Stimulated activated effector memory CD8-positive, alpha-beta T cell treated with anti-CD3 and anti-CD28 coated beads, Interleukin-12 subunit alpha, Interleukin-12 subunit beta, amount 100 ng/mL, for 72 hours (primary cell): Measurements from ENCODE around the gene RPS19.

Experiments used
- ATAC-seq: fragments of 150-1000 bp; cut with Tn5 transposase; 2 replicates; pipeline ENCODE4 v1.10.0; 2021
- DNase-seq, 2 donors: peaks; one replicate each; pipeline ENCODE4 v3.0.0; 2021 to 2022; ENCODE audit warnings: low spot score in 2 of 2
- H3K27ac Mint-ChIP-seq: one replicate; pipeline ENCODE4 v1.8.0; 2022; ENCODE audit warnings: mild to moderate bottlenecking, mixed read lengths
- H3K36me3 Mint-ChIP-seq: one replicate; pipeline ENCODE4 v1.8.0; 2022; ENCODE audit warnings: mild to moderate bottlenecking, mixed read lengths
- H3K4me1 Mint-ChIP-seq: one replicate; pipeline ENCODE4 v1.8.0; 2022; ENCODE audit warnings: mixed read lengths
- H3K4me3 Mint-ChIP-seq: one replicate; pipeline ENCODE4 v1.8.0; 2022; ENCODE audit warnings: mild to moderate bottlenecking, mixed read lengths
- H3K9me3 Mint-ChIP-seq: one replicate; pipeline ENCODE4 v1.8.0; 2022; ENCODE audit warnings: mixed read lengths

Gene RPS19

GRCh38 chr19:41880329-41880708 lies 20.3 kb downstream of the RPS19 start:
- no peak for ATAC-seq
- H3K4me3 Mint-ChIP-seq: no peak overlapping the region
- peak overlapping the region; percentile 24 for H3K27ac Mint-ChIP-seq
- peaks cover 41% of the 10 kb centered on the region for H3K36me3 Mint-ChIP-seq
- peaks cover 72% of the 10 kb centered on the region for H3K4me1 Mint-ChIP-seq
- no peak for DNase-seq
- H3K9me3 Mint-ChIP-seq: no peaks in the 10 kb centered on the region

DNA sequence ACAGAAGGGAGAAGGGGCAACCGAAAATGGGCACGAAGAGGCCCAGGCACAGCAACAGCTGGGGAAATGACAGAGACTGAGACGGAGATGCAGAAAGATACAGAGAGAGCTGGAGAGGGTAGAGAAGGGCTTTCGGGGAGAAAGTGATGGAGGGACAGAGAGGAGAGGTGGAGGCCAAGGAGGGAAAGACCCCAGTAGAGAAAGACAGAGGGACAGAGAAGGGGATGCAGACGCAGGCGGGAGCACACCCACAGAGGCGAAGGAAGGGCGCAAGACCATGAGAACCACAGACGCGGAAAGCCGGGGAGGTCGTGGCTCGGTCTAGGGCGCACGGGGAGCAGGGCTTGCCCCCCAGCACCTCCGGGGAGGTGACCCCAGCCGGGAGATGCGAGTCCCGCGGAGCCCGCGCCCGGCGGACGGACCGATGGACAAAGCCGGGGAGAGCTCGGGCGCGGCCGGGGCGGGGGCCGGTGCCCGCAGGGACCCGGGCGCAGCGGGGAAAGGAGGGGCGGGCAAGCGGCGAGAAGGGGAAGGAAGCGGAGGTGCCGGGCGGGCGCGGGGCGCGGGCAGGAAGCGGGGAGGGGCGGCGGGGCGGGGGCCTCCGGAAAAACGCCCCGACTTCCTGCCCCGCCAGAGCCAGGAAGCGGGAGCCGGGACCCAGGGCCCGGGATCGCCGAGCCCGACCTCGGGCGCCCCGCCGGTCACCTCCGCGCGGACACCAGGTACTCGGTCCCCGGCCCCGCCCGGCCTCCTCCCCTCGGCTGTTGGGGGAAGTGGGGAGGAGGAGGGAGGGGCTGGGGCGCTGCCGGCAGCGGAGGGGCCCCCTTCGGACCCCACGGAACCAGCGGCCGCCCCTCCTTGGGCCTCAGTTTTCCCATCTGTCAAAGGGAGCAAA lies 22.8 kb downstream of the RPS19 start, which contains the start of gene ARHGEF1:
Gene ARHGEF1, plus strand, starts transcription at position 617 of the 895 bp plus-strand sequence. CDS start 4,899 bp downstream, outside the sequence.
- ATAC-seq (no peak), DNase-seq (peak; percentile 37 to 78)
- peak within 1 kb of the TSS; percentile 90 for H3K4me3 Mint-ChIP-seq
- H3K36me3 Mint-ChIP-seq: peaks cover 60% of the 10 kb centered on the region
- peak within 1 kb of the TSS; percentile 96 for H3K27ac Mint-ChIP-seq
- H3K9me3 Mint-ChIP-seq: no peaks in the 10 kb centered on the region
- H3K4me1 Mint-ChIP-seq: peaks cover 72% of the 10 kb centered on the region

- Mint-ChIP-seq H3K9me3 (no peaks in the 10 kb centered on the region), H3K4me1 (peaks cover 72% of the 10 kb centered on the region), H3K36me3 (peaks cover 66% of the 10 kb centered on the region), H3K27ac (peak overlapping the region; percentile 96), H3K4me3 (peak overlapping the region; percentile 90)
- ATAC-seq (no peak), DNase-seq (no peak)
Measured at GRCh38 chr19:41883463-41883820, 23.4 kb downstream of the RPS19 start.

DNA sequence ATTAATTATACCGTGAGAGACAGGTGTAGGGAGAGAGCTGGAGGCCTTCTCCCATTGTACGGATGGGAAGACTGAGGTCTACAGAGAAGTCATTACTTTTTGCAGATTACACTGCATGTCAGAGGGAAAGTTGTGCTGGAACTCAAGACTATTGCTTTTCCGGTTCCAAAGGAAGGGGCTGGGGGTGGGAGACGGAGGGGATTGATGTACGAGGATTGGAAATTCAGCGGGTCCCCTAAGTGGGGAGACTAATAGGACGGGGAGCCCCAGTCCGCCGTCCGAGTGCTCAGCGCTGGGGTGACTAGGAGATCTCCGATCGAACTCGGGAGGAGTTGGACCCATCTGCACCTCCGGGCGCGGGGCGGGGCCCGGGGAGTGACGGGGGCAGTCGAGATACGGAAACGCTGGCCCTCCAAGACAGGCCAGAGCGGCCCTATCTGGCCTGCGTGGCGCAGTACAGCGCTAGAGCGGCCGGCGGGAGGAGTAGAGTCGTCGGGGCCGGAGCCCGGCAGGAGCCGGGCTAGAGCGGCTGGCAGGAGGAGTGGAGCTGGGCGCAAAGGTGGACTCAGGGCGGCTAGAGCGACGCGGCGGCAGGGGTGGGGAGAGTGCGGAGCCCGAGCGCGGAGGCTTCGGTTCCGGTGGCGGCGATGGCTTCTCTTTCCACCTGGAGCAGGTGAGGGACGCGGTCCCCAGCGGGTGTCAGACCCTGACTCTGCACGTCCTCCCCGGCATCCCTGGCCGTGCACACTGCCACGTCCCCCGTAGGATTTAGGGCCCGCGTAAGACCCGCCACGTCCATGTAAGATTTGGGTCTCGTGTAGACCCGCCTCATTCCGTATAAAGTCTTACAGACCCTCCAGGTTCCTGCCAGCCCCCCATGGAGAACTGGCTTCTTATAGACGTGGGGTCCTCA lies 24.0 kb downstream of the RPS19 start:
- Mint-ChIP-seq H3K9me3 (no peaks in the 10 kb centered on the region), H3K4me3 (peak overlapping the region; percentile 90), H3K27ac (peak overlapping the region; percentile 96), H3K4me1 (peaks cover 72% of the 10 kb centered on the region), H3K36me3 (peaks cover 72% of the 10 kb centered on the region)
- peak; percentile 83 to 95 for DNase-seq
- peak; percentile 85 for ATAC-seq

DNA sequence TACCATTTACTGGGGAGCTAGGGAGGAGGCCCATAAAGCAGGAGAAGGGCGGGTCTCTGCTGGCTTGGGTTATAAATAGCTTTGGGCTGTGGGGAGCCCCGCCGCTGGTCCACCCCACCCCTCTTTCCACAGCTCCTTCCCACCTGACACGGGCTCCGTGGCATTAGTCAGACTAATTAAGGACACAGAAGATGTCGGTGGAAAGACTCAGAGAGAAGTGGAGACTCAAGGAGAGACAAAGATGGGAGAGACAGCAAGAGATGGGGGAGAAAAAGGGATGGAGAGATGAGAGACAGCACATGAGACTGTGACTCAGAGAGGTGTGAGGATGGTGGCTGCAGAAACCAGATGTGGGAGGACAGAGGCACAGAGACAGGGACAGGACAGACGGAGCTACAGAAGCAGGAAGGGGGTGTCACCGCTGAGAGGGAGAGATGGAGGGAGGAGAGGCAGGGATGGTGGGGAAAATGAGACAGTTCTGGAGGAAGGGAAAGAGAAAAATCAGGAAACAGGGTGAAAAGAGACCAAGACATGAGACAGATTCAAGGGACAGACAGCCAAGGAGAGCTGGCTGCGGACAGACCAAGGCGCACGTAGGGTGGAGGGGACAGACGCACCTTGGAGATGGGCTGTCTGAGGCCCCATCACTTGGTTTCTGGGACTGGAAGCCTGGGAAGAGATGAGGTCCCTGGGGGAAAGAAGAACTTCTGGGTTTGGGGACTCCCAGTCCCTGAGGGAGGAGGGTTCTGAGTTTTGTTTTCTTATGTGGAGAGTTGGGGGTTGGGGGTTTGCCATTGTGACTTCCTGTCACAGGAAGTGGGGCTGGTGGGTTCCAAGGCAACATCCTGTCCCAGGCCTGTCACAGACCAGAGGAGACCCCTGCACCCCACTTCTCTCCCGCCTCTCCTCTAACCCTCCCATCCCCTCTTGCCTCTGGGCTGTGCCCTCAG lies 27.0 kb downstream of the RPS19 start:
- H3K4me3 Mint-ChIP-seq: peak overlapping the region; percentile 90
- ATAC-seq (peak; percentile 62), DNase-seq (peak; percentile 45 to 82)
- no peaks in the 10 kb centered on the region for H3K9me3 Mint-ChIP-seq
- peaks cover 95% of the 10 kb centered on the region for H3K36me3 Mint-ChIP-seq
- H3K27ac Mint-ChIP-seq: peak overlapping the region; percentile 96
- H3K4me1 Mint-ChIP-seq: peaks cover 72% of the 10 kb centered on the region

GRCh38 chr19:41887711-41888382 lies 27.8 kb downstream of the RPS19 start:
- Mint-ChIP-seq H3K4me1 (peaks cover 72% of the 10 kb centered on the region), H3K4me3 (peak overlapping the region; percentile 90), H3K27ac (peak overlapping the region; percentile 96), H3K36me3 (peaks cover 95% of the 10 kb centered on the region), H3K9me3 (no peaks in the 10 kb centered on the region)
- DNase-seq (peak; percentile 66 to 89), ATAC-seq (peak; percentile 74)

DNA sequence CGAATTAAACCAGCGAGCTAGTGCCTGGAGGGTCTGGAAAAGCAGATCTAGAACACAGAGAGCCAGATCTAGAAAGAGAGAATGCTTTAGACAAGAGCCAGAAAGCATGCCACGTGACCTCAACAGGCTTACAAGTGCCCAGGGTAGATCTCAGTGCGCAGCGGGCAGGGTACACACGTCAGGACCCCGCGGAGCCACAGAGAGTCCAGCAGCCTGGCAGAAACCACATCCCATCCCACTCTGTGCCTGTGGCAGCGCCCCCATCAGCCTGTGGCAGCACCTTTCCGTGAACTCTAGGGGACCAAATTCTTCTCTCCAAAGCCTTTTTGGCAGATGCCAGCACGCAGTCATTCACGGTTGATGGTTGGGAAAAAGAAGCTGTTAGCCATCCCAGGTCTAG lies 28.9 kb downstream of the RPS19 start:
- Mint-ChIP-seq H3K27ac (peak overlapping the region; percentile 96), H3K4me3 (peak overlapping the region; percentile 90), H3K9me3 (no peaks in the 10 kb centered on the region), H3K36me3 (peaks cover 96% of the 10 kb centered on the region), H3K4me1 (peaks cover 79% of the 10 kb centered on the region)
- no peak for ATAC-seq
- DNase-seq: no peak

DNA sequence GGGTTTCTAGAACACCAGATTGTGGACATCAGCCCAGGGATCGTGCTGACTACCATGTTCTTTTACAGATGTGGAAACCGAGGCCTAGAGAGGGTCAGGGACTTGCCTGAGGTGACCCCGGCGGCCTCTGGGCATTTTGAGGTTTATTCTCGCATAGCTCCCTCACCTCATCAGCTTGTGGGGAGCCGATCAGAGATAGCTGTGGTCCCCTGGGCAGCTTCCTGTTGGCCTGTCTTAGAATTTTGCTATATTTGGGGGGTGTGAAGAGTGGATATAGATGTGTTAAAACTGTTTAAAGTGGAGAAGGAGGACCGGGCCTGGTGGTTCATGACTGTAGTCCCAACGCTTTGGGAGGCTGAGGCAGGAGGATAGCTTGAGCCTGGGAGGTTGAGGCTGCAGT lies 29.8 kb downstream of the RPS19 start:
- no peak for DNase-seq
- H3K27ac Mint-ChIP-seq: peak overlapping the region; percentile 96

DNA sequence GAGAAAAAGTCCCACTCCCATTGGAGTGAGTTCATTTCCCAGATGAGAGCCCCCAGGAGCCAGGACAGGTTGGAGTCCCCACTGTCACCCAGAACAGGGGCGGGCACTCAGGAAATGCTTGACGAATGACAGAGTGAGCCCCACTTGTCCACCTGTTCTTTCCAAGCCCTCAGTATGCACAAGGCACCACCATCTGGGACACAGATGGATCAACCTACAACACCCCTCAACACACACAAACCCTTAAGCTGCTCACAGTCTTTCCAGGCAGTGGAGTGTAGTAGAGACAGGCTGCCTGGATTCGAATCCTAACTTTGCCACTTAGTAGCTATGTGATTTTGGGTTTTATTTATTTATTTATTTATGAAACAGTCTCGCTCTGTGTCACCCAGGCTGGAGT lies 30.9 kb downstream of the RPS19 start:
- ATAC-seq (no peak), DNase-seq (no peak)
- H3K4me3 Mint-ChIP-seq: no peak overlapping the region
- H3K4me1 Mint-ChIP-seq: peaks cover 81% of the 10 kb centered on the region
- no peaks in the 10 kb centered on the region for H3K9me3 Mint-ChIP-seq
- H3K36me3 Mint-ChIP-seq: peaks cover 96% of the 10 kb centered on the region
- peak overlapping the region; percentile 89 for H3K27ac Mint-ChIP-seq

More for the DNA sequence above, 29.8 kb downstream of the RPS19 start:
- H3K36me3 Mint-ChIP-seq: peaks cover 96% of the 10 kb centered on the region
- H3K4me1 Mint-ChIP-seq: peaks cover 82% of the 10 kb centered on the region
- peak overlapping the region; percentile 90 for H3K4me3 Mint-ChIP-seq
- no peaks in the 10 kb centered on the region for H3K9me3 Mint-ChIP-seq
- ATAC-seq: no peak

DNA sequence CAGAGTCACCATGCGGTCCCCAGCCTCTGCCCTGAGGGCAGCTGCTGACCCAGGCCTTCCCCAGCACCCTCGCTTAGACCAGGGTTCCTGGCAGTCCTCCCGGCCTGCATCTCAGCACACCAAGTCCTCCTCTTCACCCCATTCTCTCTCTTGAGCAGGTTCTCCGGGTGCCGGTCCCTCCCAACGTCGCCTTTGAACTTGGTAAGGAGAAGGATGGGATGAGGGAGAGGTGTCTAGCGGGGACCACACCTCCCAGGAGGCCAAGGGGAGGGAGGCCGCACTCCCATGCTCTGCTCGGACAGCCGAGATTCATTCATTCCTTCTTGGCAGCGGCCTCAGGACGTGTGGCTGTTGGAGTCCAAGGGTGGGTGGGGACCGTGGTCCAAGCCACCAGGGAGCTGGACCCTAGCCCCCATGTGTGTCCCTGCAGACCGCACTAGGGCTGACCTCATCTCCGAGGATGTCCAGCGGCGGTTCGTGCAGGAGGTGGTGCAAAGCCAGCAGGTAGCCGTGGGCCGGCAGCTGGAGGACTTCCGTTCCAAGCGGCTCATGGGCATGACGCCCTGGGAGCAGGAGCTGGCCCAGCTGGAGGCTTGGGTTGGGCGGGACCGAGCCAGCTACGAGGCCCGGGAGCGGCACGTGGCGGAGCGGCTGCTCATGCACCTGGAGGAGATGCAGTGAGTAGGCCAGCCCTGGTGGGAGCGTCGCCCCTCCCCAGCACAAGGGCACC lies 32.3 kb downstream of the RPS19 start:
- ATAC-seq (no peak), DNase-seq (no peak)
- Mint-ChIP-seq H3K36me3 (peaks cover 95% of the 10 kb centered on the region), H3K9me3 (no peaks in the 10 kb centered on the region), H3K27ac (peak overlapping the region; percentile 89), H3K4me1 (peaks cover 77% of the 10 kb centered on the region), H3K4me3 (no peak overlapping the region)

GRCh38 chr19:41893899-41894298 lies 33.8 kb downstream of the RPS19 start:
- no peaks in the 10 kb centered on the region for H3K9me3 Mint-ChIP-seq
- ATAC-seq (peak; percentile 49), DNase-seq (no peak)
- peaks cover 95% of the 10 kb centered on the region for H3K36me3 Mint-ChIP-seq
- peak overlapping the region; percentile 92 for H3K27ac Mint-ChIP-seq
- H3K4me1 Mint-ChIP-seq: peaks cover 72% of the 10 kb centered on the region
- no peak overlapping the region for H3K4me3 Mint-ChIP-seq

DNA sequence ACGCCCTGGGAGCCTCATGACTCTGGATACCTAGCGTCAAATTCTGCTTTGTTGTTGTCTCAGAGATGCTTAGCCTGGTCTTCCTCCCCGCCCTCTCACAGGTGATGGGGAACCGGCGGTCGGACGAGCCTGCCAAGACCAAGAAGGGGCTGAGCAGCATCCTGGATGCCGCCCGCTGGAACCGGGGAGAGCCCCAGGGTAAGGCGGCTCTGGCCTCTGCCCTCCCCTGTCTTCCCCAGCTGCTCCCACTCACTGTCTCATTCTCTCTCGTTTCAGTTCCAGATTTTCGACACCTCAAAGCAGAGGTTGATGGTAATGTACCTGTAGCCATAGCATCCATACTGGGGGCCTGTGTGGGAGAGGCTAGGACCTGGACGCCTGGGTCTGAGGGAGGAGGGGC lies 34.3 kb downstream of the RPS19 start:
- Mint-ChIP-seq H3K36me3 (peaks cover 95% of the 10 kb centered on the region), H3K4me3 (no peak overlapping the region), H3K4me1 (peaks cover 68% of the 10 kb centered on the region), H3K9me3 (no peaks in the 10 kb centered on the region), H3K27ac (peak overlapping the region; percentile 92)
- DNase-seq (no peak), ATAC-seq (no peak)

DNA sequence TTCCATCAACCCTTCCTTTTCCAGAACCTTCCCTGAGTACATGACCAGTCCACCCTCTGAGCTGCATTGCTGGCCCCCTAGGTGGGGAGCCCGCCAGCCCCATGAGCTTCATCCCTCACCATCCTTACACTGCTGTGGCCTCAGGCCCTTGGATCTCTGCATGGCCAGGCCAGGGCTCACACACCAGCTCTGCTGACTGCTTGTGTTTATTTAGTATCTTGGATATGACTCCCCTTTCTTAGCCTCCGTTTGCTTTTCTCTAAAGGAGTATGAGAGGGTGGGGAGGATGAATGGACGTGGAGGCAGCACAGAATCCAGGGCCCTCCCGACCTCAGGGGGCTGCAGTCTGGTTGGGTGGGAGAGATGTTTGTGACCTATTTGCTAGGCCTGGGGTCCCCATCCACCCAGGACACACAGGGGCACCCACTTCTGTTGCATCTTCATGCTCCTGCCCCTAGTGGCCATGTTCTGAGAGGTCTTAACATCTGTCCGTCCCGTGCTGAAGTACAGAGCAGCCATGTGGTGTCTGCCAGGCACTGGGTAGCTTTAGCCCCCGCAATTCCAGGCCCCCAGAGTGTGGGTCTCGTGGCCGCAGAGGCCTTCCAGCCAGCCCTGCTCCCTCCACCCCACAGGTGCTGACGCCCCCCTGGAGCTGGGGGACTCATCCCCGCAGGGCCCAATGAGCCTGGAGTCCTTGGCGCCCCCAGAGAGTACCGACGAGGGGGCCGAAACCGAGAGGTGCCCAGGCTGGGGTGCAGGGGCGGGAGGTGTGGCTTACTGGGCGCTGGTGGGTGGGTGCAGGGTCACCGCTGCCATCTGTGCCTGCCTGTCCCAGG lies 35.9 kb downstream of the RPS19 start:
- ATAC-seq (peak; percentile 64), DNase-seq (no peak)
- Mint-ChIP-seq H3K4me1 (peaks cover 59% of the 10 kb centered on the region), H3K9me3 (no peaks in the 10 kb centered on the region), H3K36me3 (peaks cover 95% of the 10 kb centered on the region), H3K4me3 (no peak overlapping the region), H3K27ac (peak overlapping the region; percentile 92)
